PFSK-1 (cell line): ENCODE results near the gene PTPRA.

Source experiments
- FOXP2 ChIP-seq: optimal IDR thresholded peaks from 2 replicates; pipeline ENCODE3; 2011; ENCODE audit warnings: borderline replicate concordance, control low read depth, inconsistent platforms; ENCODE audit not compliant: insufficient read depth; ENCODE audit errors: extremely low read length, extremely low read depth
- POLR2AphosphoS5 ChIP-seq: IDR thresholded peaks from 2 replicates; pipeline ENCODE4 v1.6.1; 2012; ENCODE audit warnings: low read depth, mild to moderate bottlenecking, control low read depth, low read length, moderate library complexity
- REST ChIP-seq, 2 experiments: IDR thresholded peaks; 2 replicates each; pipeline versions ENCODE4 v1.6.1 to v1.8.0; 2011 to 2012; ENCODE audit warnings: low read depth in 2 of 2, low read length in 2 of 2, control low read depth in 1 of 2, inconsistent platforms in 1 of 2, mild to moderate bottlenecking in 1 of 2, moderate library complexity in 1 of 2; ENCODE audit not compliant: insufficient read depth in 1 of 2
- SIN3A ChIP-seq: IDR thresholded peaks from 2 replicates; pipeline ENCODE4 v1.6.1; 2012; ENCODE audit warnings: mild to moderate bottlenecking, low read length, moderate library complexity, borderline replicate concordance; ENCODE audit not compliant: insufficient read depth
- TAF1 ChIP-seq: IDR thresholded peaks from 2 replicates; pipeline ENCODE4 v1.6.1; 2012; ENCODE audit warnings: low read length, control low read depth, borderline replicate concordance; ENCODE audit not compliant: insufficient read depth

PTPRA gene

GRCh38 chr20:2879146-2879545 lies 5.9 kb downstream of the PTPRA start:
- TF ChIP-seq SIN3A = no peak

- no peak for TF ChIP-seq TAF1
- no peak for TF ChIP-seq REST (IDR thresholded peaks at IDR 0.05; ENCODE audit: insufficient read depth in 1 of 2, low read depth in 2 of 2, low read length in 2 of 2)
- TF ChIP-seq SIN3A = no peak
- no peak for TF ChIP-seq FOXP2
- no peak for TF ChIP-seq POLR2AphosphoS5
Measured at GRCh38 chr20:2880650-2881049, 7.4 kb downstream of the PTPRA start.

- TF ChIP-seq REST (IDR thresholded peaks at IDR 0.05; ENCODE audit: insufficient read depth in 1 of 2, low read depth in 2 of 2, low read length in 2 of 2) (no peak), TAF1 (no peak), POLR2AphosphoS5 (no peak), SIN3A (no peak), FOXP2 (no peak)
Measured at GRCh38 chr20:2883726-2884637, 10.7 kb downstream of the PTPRA start.

- TF ChIP-seq TAF1 (no peak), POLR2AphosphoS5 (no peak), FOXP2 (no peak), SIN3A (no peak), REST (IDR thresholded peaks at IDR 0.05; ENCODE audit: insufficient read depth in 1 of 2, low read depth in 2 of 2, low read length in 2 of 2) (no peak)
Measured at GRCh38 chr20:2887715-2888114, 14.4 kb downstream of the PTPRA start.

GRCh38 chr20:2888224-2888955 lies 15.1 kb downstream of the PTPRA start:
- TF ChIP-seq FOXP2 (no peak), POLR2AphosphoS5 (no peak)

- TF ChIP-seq REST (IDR thresholded peaks at IDR 0.05; ENCODE audit: insufficient read depth in 1 of 2, low read depth in 2 of 2, low read length in 2 of 2) = no peak
- TF ChIP-seq SIN3A = no peak
- no peak for TF ChIP-seq POLR2AphosphoS5
- no peak for TF ChIP-seq FOXP2
- TF ChIP-seq TAF1 = no peak
Measured at GRCh38 chr20:2889209-2889608, 15.9 kb downstream of the PTPRA start.
